Activated CD8-positive, alpha-beta T cell treated with anti-CD3 and anti-CD28 coated beads for 36 hours (primary cell): ENCODE measurements around the gene KATNB1. TPM values are rescaled to one million over a fixed set of nuclear protein-coding genes. Genes with fewer than 3 reads are reported as not detected.

Source experiments
- ATAC-seq: fragments of 200-7000 bp; cut with Tn5 transposase; one replicate; pipeline ENCODE4 v1.10.0; 2021; ENCODE audit warnings: mild to moderate bottlenecking, moderate library complexity
- CTCF ChIA-PET: fragments of 350-600 bp; sonication (Branson Sonifier 250); formaldehyde crosslinking; loops from one replicate; lab custom pipeline; 2021; ENCODE audit warnings: antibody characterized with exemption; lab: Charles Lee
- POLR2A ChIA-PET: fragments of 350-600 bp; sonication (Branson Sonifier 250); formaldehyde crosslinking; loops from one replicate; lab custom pipeline; 2021; ENCODE audit warnings: antibody characterized with exemption; lab: Charles Lee
- DNase-seq: peaks from one replicate; pipeline ENCODE4 v3.0.0-alpha.2; 2020
- H3K27ac Mint-ChIP-seq: one replicate; pipeline ENCODE4 v1.8.0; 2021; ENCODE audit warnings: mild to moderate bottlenecking, mixed read lengths
- H3K27me3 Mint-ChIP-seq: one replicate; pipeline ENCODE4 v1.8.0; 2021; ENCODE audit warnings: mixed read lengths
- H3K36me3 Mint-ChIP-seq: one replicate; pipeline ENCODE4 v1.8.0; 2021; ENCODE audit warnings: low read depth, mixed read lengths
- H3K4me1 Mint-ChIP-seq: one replicate; pipeline ENCODE4 v1.8.0; 2021; ENCODE audit warnings: low read depth, mixed read lengths
- H3K4me3 Mint-ChIP-seq: one replicate; pipeline ENCODE4 v1.8.0; 2021; ENCODE audit warnings: mild to moderate bottlenecking, moderate library complexity, mixed read lengths
- H3K9me3 Mint-ChIP-seq: one replicate; pipeline ENCODE4 v1.8.0; 2021; ENCODE audit warnings: mixed read lengths
- CTCF ChIP-seq: fragments of 200-600 bp; IDR thresholded peaks from one replicate; pipeline ENCODE4 v1.8.0; 2022; ENCODE audit warnings: antibody characterized with exemption, mild to moderate bottlenecking
- intact Hi-C: fragments of 100-400 bp; cut with micrococcal nuclease; formaldehyde crosslinking; loops from one replicate; pipeline ENCODE4 v1.10.0; 2022
- total RNA-seq, 2 experiments: library from RNA; stranded (reverse); gene quantifications; one replicate each; pipeline ENCODE4 v1.2.3, GENCODE V29; 2021

Gene KATNB1
- total RNA-seq, 2 experiments from 2014 or later: 35.1 to 39.6 TPM

DNA sequence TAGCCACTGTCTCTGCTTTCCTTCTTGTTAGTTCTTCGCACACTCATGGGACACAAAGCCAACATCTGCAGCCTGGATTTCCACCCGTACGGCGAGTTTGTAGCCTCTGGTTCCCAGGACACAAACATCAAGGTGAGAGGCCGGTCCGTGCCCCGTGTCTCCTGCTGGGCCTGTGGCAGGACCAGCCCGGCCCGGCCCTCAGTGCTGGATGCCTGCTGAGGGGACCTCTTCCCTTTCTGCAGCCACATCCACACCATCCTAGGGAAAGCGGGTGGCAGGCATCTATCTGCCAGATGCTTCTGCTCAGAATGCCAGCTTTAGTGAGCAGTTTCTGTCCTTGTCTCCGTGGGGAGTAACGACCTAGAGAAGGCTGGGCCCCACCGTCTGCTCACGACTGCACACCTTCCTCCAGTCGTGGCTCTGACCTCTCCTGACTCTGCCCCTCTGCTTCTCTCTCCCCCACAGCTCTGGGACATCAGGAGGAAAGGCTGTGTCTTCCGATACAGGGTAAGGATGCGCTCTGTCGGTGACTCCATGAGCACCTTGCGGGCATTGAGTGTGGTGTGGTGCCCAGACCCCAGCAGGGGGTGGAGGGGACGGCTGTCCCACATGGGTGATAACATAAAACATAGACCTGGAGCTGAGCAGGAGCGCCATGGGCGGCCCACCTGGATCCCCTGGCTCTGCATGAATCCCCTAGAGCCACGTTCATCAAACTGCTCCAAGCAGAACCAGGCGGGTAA is 15.4 kb downstream of the KATNB1 start:
- DNase-seq: no peak
- no peak for ATAC-seq
- ChIA-PET POLR2A (interaction anchor here (0.6 kb wide), 1 partner anchor 139 kb away, joined by 3 read pairs; no protein-coding TSS in a partner anchor), CTCF (interaction anchor here (1.1 kb wide), 1 partner anchor 174 kb away, joined by 3 read pairs; no protein-coding TSS in a partner anchor)
- no peaks in the 10 kb centered on the region for H3K9me3 Mint-ChIP-seq
- no peaks in the 10 kb centered on the region for H3K27me3 Mint-ChIP-seq
- H3K4me1 Mint-ChIP-seq: no peaks in the 10 kb centered on the region
- intact Hi-C loops: no loop called here
- no peak overlapping the region for H3K27ac Mint-ChIP-seq
- H3K36me3 Mint-ChIP-seq: peaks cover 7% of the 10 kb centered on the region
- H3K4me3 Mint-ChIP-seq: no peak overlapping the region
- TF ChIP-seq CTCF: no peak

DNA sequence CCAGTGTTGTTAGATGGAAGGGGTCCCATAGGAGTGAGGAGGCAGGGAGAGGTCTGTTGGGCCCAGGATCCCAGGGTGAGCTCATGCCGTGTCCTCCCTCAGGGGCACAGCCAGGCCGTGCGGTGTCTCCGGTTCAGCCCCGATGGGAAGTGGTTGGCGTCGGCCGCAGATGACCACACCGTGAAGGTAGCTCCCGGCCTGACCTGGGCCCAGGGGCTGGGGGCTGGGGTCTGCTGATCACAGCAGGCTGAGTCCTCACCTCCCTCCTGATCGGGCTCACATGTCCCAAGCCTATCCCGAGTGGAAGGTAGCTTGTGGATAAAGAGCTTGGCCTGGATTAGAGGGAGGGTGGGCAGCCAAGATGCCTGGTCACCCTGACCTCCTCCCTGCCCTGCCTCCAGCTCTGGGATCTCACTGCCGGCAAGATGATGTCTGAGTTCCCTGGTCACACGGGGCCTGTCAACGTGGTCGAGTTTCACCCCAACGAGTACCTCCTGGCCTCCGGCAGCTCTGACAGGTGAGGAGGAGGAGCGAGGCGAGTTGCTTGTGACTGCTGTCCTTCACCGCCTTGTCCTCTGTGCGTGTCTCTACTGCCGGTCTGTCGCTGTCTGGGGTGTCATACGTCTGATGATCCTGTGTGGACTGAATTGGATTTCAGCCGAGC is 16.1 kb downstream of the KATNB1 start:
- Mint-ChIP-seq H3K27me3 (no peaks in the 10 kb centered on the region), H3K4me1 (no peaks in the 10 kb centered on the region), H3K9me3 (no peaks in the 10 kb centered on the region), H3K4me3 (no peak overlapping the region), H3K27ac (no peak overlapping the region), H3K36me3 (peaks cover 7% of the 10 kb centered on the region)
- ChIA-PET CTCF (interaction anchor here (1.1 kb wide), 1 partner anchor 175 kb away, joined by 3 read pairs; no protein-coding TSS in a partner anchor), POLR2A (interaction anchor here (0.6 kb wide), 1 partner anchor 140 kb away, joined by 3 read pairs; no protein-coding TSS in a partner anchor)
- DNase-seq (no peak), ATAC-seq (no peak)
- intact Hi-C loops: no loop called here
- TF ChIP-seq CTCF: no peak

DNA sequence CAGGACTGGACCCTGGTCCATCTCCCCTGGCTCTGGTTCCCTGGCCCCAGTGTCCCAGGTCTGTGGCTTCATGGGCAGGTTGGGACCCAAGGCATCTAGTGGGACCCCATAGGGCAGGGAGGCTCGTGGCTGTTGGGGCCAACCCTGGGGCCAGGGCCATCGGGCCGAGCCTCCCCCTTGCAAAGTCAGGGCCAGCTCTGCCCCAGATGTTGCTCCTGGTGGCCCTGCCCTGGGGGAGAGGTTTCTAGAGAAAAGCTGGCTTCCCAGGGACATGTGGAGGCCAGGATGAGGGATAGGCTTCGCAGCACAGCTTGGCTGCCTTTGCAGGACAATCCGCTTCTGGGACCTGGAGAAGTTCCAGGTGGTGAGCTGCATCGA is 16.6 kb downstream of the KATNB1 start:
- peaks cover 7% of the 10 kb centered on the region for H3K36me3 Mint-ChIP-seq
- H3K27ac Mint-ChIP-seq: no peak overlapping the region
- no peaks in the 10 kb centered on the region for H3K4me1 Mint-ChIP-seq
- H3K9me3 Mint-ChIP-seq: no peaks in the 10 kb centered on the region
- TF ChIP-seq CTCF: no peak
- no peak overlapping the region for H3K4me3 Mint-ChIP-seq
- DNase-seq (no peak), ATAC-seq (no peak)
- intact Hi-C loops: no loop called here
- CTCF ChIA-PET: interaction anchor here (1.1 kb wide), 1 partner anchor 175 kb away, joined by 3 read pairs; no protein-coding TSS in a partner anchor
- no peaks in the 10 kb centered on the region for H3K27me3 Mint-ChIP-seq
- POLR2A ChIA-PET: no interaction called here

- intact Hi-C loops: no loop called here
- DNase-seq (no peak), ATAC-seq (no peak)
- H3K27ac Mint-ChIP-seq: no peak overlapping the region
- H3K4me3 Mint-ChIP-seq: no peak overlapping the region
- CTCF ChIA-PET: no interaction called here
- no peaks in the 10 kb centered on the region for H3K27me3 Mint-ChIP-seq
- H3K9me3 Mint-ChIP-seq: no peaks in the 10 kb centered on the region
- TF ChIP-seq CTCF: no peak
- H3K36me3 Mint-ChIP-seq: peaks cover 7% of the 10 kb centered on the region
- no peaks in the 10 kb centered on the region for H3K4me1 Mint-ChIP-seq
- POLR2A ChIA-PET: no interaction called here
Observed at GRCh38 chr16:57752581-57753447, 17.2 kb downstream of the KATNB1 start.
